ENCODE data around the gene BCLAF1.
"Not testable (repeated sequence)": the region's sequence is repeated elsewhere in the genome, so short reads cannot be mapped to it uniquely, and the experiment has no call there.

Gene BCLAF1

DNA sequence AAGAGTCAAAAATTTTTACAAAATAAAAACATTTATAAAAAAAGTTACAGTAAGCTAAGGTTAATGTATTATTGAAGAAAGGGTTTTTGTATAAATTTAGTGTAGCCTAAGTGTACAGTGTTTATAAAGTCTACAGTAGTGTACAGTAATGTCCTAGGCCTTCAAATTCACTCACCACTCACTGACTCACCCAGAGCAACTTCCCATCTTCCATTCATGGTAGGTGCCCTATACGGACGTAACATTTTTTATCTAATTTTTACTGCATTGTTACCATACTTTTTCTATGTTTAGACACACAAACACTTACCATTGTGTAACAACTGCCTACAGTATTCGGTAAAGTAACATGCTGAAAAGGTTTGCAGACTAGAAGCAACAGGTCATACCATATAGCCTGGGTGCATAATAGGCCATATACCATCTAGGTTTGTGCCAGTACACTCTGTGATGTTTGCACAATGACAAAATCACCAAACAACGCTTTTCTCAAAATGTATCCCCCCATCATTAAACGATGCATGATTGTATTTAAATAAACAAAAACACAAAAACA, 45.5 kb downstream of the BCLAF1 start:
- DNase-seq (ENCODE audit: low read depth) = no peak

DNA sequence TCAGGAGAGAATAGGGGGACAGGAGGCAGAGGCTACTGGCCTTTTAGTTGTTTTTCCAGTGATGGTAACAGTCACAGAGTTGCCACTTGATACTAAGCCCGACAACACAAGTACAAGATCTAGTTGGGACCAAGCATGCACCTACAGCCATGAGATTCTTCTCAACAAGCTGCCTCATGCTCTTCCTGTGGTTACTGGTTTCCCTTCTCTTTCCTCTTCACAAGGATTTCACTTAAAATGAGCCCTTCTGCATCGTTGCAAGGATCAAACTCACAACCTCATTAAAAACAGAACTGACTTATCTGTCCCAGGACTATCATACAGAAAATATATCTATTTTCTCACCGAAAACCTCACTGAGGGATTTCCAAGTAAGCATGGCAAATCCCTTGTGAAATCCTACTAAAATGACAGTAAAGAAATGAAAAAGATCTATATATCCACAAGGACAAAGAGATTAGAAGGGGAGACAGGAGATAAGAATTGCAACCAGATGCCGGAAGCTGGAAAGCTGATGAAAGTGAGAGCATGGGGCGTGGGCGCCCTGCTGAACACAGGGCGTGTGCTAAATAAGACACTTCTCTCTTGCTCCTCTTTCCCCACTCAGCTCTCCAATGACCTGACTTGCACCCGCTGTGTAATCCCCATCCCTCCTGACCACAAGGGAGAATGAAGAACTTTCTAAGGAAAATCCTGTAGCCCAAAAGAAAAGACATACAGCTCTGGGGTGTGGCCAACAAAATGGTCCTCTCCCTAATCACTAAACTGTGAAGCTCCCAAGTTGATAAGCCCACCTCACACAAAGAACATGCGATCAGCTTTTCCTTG, 53.0 kb downstream of the BCLAF1 start:
- no peak for DNase-seq (ENCODE audit: low read depth)

DNA sequence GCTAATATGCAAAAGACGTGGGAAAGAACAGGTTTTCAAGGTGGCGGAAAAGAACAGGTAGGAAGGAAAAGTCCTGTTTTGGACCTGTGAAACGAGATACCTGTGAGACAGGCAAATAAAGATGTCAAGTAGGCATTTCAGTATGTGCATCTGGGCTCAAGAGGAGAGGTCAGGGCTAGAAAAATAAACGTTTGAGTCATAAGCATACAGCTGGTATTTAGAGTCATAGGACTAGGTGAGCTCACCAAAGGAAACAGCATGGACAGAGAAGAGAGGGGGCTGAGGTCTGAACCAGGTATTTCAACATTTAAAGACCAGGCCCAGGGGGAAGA, 54.4 kb downstream of the BCLAF1 start:
- no peak for DNase-seq (ENCODE audit: low read depth)

DNA sequence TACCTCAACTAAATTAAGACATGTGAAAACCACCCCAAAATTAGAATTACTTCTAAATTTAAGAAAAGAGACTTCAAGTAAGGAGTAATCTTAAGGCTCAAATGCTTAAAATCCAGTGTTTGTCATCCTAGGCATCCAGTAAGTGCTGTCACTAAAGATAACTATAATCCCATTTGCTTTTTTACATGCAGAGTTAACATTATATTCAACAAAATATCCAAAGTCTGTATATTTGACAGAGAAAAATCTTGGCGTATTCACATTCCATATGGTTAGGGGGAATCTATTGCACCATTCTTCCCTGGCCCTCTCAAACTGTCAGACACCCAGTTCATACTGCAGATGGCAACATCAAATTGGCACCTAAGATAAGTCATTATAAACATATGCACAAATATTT, 56.9 kb downstream of the BCLAF1 start:
- no peak for DNase-seq (ENCODE audit: low read depth)

DNA sequence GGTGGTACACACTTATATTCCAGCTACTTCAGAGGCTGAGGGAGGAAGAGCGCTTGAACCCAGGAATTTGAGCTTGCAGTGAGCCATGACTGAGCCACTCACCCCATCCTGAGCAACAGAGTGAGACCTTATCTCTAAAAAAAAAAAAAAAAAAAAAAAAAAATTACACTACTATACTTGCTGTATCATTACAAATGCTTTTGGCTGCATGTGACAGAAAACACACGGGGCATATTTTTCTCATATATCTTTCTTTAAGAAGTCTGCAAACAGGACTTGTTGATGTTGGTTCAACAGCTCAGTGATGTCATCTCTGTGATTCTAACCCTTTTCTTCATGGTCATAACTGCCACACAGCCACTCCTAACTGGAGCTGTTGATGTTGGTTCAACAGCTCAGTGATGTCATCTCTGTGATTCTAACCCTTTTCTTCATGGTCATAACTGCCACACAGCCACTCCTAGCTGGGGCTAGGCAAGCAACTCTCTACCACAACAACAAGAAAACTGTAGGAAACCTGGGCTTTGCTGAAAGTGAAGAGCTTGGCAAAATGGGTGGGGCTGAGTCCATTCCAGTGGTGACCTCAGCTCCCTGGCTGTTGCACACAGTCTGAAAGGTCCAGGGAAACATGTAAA, 59.3 kb downstream of the BCLAF1 start:
- DNase-seq (ENCODE audit: low read depth) = no peak

DNA sequence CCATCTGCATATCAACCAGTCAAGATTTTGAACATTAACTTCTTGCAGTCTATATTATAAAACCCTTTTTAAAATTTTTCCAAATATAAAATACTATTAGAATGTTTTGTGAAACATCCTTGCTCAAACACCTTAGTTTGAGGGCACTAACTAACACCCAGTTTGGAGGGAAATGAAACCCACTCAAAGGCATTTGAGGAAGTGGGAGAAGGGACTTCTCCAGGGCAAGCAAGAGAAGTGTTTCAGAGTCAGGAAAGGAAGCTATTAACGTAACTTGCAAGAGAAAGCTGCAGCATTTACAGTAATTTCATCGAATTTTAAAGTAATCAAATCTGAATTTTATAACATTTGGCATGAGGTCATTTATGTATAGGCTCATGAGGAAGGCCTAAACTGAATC, 60.8 kb downstream of the BCLAF1 start:
- DNase-seq (ENCODE audit: low read depth) = no peak

DNA sequence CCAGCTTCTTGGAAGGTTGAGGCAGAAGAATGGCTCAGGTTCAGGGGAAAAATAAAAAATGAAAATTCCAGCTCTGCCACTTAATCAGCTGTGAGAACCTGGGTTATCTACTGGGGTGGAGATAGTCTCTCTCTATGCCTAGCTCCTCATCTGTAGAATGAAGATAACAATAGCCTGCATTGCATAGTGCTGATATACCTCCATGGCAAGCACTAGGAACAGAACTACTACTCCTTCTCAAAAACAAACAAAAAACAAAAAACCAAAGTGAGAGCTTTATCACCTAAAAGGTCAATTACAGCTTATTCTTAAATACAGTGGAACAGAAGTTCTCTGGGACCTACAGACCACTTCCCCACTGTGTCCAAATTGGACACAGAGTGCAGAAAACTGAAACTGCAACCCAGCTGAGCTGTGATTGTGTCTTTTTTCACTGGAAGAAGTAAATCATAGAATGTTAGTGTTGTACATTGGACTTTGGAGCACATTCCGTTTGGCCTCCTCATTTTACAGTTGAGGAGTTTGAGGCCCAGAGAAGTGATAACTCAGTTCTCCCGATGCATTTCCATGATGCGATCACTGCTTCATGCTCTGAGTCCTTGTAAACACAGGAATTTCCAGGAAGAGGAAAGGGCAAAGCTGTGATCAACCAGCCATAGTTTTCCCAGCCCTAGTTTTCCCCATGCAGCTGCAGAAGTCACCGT, 62.8 kb downstream of the BCLAF1 start:
- no peak for DNase-seq (ENCODE audit: low read depth)

DNA sequence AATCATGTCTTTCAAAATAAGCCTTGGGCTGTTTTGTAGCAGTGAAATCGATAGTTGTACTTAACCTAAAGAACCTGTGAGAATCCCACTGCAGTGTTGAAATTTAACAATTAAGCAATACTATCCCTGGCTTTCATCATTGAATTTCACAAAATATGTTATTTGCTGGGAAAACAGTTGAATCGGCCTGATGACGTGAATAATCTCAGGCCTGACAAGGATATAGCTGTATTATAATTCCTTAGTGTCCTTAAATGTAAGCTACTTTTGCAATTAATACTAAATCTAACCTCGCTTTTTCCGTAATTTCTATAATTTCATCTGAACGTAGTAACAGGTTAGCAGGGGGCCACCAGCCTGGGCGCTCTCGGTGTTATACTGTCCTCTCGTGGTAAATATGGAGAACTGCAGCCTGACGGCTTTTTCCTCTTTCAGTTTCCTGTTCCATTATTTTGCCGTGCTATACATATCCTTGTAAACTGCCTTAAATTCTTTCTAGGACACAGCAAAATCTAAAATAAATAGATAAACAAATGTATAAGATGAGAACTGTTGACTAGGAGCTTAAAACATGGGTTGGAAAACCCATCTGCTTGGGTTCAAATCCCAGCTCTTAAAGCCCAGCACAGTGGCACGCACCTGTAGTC, 63.5 kb downstream of the BCLAF1 start:
- peak; percentile 73 for DNase-seq (ENCODE audit: low read depth)

DNA sequence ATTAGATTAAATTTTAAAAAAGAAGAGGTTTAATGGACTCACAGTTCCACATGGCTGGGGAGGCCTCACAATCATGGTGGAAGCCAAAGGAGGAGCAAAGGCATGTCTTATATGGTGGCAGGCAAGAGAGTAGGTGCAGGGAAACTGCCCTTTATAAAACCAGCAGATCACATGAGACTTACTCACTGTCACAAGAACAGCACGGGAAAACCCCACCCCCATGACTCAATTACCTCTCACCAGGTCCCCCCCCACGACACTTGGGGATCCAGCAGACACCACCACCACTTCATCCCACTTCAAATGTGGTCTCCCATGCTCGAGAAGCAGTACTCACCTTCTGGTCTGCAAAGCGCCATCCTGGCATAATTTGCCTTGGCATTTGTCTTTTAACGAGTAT, 64.2 kb downstream of the BCLAF1 start:
- DNase-seq (ENCODE audit: low read depth) = no peak

DNA sequence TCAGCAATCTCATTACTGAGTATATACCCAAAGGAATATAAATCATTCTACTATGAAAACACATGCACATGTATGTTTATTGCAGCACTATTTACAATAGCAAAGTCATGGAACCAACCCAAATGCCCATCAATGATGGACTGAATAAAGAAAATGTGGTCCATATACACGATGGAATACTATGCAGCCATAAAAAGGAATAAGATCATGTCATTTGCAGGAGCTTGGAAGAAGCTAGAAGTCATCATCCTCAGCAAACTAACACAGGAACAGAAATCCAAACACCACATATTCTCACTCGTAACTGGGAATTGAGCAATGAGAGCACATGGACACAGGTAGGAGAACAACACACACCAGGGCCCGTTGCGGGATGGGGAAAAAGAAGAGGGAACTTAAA, 64.7 kb downstream of the BCLAF1 start:
- not testable (repeated sequence) for DNase-seq (ENCODE audit: low read depth)

DNA sequence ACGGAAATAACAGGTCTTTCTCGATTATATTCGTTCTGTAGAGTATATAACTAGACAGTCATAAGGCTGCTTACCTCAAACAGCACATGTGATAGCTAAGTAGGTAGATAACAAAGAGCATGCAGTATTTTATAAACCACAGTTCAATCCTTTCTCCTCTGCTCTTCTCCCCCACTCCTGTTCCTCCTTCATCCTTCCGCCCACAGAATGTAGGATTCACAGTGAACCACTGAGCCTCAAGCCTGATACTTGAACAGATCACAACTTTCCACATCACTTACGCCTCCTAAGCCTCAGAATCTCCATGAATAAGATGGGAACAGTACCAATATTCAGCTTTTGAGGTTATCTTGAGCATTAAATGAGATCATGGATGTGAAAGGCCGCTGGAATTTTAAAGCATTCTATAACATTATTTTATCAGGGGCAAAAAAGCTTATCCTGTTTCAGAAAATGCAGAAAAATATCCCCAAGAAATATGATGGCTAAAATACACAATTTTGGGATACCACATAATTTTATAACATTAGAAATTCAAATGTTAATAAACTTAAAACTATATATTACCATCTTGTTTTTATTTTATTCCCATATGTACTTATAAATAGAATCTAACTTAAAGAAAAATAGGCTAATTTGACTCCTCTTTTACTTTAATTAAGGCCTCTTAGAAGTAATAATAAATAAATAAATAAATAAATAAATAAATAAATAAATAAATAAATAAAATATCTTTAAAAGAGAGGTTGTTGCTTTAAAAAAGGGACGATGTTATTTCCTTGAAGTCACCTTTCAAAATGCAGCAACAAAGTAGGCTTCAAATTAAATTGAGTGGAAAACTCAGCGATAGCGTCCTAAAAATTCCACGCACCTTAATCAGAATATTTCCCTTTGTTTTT, 72.9 kb downstream of the BCLAF1 start:
- no peak for DNase-seq (ENCODE audit: low read depth)

DNA sequence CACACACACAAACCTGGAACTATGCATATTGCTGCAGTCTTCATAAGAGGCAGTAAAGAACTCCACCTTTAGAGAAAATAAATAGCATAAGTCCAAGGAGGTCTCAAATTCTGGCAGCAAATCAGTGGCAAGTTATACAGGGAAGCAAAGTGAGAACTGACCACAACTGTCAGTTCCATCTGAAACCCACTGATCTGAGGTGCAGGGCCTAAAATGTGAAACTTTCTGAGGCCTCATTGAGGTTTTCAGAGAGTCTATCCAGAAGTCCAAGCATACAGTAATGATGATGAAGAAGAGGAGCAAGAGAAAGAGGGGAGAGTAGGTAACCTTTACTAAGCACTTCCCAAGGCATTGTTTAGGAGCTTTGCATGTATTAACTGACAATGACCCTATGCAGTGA, 75.8 kb downstream of the BCLAF1 start:
- DNase-seq (ENCODE audit: low read depth) = no peak

DNA sequence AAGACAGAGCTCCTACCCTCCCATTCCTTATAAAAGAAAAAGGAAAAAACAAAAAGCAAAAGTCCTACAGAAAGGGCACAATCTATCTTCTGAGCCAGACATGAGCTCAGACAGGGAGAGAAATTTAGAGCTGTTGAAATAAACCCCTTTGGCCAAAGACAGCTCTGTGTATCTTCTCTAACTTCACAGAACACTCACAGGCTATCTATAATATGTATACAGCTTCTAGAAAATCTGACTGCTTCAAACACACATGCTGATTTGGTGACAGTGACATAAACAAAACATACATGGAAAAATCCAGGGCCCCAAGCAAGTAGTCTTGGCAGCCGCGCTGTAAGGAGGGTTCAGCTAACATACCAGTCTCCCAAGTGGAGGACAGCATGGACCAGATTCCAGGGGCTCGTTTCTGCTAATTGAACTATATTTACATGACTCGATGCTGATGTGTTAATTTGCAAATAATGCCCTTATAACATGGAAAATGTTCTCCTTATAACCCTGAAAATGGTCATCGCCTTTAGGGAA, 76.6 kb downstream of the BCLAF1 start:
- no peak for DNase-seq (ENCODE audit: low read depth)

DNA sequence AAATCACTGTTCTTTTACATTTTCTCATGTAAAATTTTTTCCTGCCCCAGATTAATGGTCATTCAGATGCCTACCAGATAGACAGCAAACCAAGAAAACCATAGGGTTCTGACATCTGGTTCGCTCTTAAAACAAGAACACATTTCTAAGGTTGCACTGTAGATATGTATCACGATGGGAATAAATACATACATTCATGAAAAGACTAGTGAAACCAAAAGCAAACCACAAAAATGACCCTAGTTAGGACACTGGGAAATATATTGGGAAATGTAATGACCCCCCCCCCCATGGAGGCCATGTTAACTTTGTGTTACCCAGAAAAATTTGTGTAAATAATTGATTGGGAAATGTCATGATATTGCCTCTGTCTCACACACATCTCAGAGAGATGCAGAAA, 77.0 kb downstream of the BCLAF1 start:
- no peak for DNase-seq (ENCODE audit: low read depth)

DNA sequence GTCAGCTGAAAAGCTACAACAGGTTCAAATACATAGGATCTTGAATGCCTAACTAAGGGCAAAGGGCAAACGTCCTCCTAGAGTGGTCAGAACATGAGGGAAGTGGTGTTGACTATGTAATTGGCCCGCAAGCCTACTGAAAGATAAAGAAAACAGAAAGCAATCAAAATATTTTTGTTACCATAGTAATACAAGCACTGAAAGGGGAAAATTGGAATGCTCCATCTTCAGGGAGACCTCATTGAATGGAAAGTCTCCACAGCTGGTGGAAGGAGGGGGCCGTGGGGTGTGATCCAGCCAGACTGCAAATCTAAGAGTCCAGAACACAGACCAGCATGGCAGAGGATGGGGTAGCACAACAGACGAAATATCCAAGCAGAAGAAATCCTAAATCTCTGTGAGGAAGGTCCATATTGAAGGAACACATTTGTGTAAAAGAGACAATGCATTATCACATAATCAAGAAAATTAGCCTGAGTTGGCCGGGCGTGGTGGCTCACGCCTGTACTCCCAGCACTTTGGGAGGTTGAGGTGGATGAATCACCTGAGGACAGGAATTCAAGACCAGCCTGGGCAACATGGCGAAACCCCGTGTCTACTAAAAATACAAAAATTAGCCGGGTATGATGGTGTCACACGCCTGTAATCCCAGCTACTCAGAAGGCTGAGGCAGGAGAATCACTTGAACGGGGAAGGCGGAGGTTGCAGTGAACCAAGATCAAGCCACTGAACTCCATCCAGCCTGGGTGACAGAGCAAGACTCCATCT, 79.1 kb downstream of the BCLAF1 start:
- no peak for DNase-seq (ENCODE audit: low read depth)

DNA sequence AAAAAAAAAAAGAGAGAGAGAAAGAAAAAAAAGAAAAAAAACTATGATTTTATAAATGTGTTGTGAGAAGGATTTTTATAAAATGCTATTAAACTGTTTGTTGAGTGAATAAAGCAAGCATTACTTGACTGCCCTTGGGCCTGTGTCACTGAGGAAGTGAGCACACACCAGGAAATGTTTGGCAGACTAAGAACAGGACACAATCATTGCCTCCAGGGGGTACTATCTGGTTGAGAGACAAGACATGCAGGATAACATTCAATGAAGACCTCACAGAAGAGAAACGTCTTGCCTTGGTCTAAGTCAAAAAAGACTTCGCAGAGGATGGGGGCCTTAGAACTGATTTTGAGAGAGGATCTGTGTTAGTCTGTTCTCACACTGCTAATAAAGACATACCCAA, 80.2 kb downstream of the BCLAF1 start:
- DNase-seq (ENCODE audit: low read depth) = no peak

DNA sequence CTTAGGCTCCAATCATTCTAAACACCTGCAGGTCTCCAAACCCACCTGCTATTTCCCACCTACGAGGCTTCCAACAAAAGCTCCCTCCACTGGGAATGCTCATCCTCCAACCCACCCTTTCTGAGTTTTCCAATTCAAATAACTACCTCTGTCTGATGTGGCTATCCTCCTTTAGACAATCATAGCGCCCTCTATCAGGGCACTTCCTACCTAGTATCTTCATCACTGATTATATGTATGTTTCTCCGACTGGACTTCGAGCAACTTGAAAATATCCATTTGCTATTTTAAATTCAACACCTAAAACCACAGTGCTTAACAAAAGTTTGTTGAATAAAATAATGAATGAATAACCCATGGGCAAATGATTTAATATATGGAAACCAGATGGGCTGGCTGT, 80.9 kb downstream of the BCLAF1 start:
- DNase-seq (ENCODE audit: low read depth) = no peak

All from fibroblast of gingiva (primary cell).